ENCODE results near the gene COCH. TPM values are rescaled to one million over a fixed set of nuclear protein-coding genes. Genes with fewer than 3 reads are reported as not detected.
"Not testable (repeated sequence)": the region's sequence is repeated elsewhere in the genome, so short reads cannot be mapped to it uniquely, and the experiment has no call there.

The COCH gene
- polyA plus RNA-seq, 1 donor = 6.9 TPM

- no peak for DNase-seq (ENCODE audit: low read depth)
These were observed 834 bp downstream of the COCH start for GRCh38 chr14:30874999-30875787.

GRCh38 chr14:30875788-30876053, 1.4 kb downstream of the COCH start:
- DNase-seq (ENCODE audit: low read depth) = no peak

- DNase-seq (ENCODE audit: low read depth) = no peak
These were observed 2.3 kb downstream of the COCH start for GRCh38 chr14:30876692-30877091.

GRCh38 chr14:30882431-30882830, 8.1 kb downstream of the COCH start:
- DNase-seq (ENCODE audit: low read depth) = no peak

- no peak for DNase-seq (ENCODE audit: low read depth)
These were observed 9.3 kb downstream of the COCH start for GRCh38 chr14:30883508-30884294.

GRCh38 chr14:30884901-30885300, 10.5 kb downstream of the COCH start:
- DNase-seq (ENCODE audit: low read depth) = no peak

- DNase-seq (ENCODE audit: low read depth) = no peak
These were observed 11.7 kb downstream of the COCH start for GRCh38 chr14:30885840-30886740.

- no peak for DNase-seq (ENCODE audit: low read depth)
These were observed 14.3 kb downstream of the COCH start for GRCh38 chr14:30888480-30889243.

- DNase-seq (ENCODE audit: low read depth) = no peak
These were observed 14.9 kb downstream of the COCH start for GRCh38 chr14:30889244-30889594.

- DNase-seq (ENCODE audit: low read depth) = no peak
These were observed 19.5 kb downstream of the COCH start for GRCh38 chr14:30893819-30894218.

GRCh38 chr14:30894923-30895515, 20.7 kb downstream of the COCH start:
- no peak for DNase-seq (ENCODE audit: low read depth)

GRCh38 chr14:30896435-30896834, 22.1 kb downstream of the COCH start:
- DNase-seq (ENCODE audit: low read depth) = no peak

- not testable (repeated sequence) for DNase-seq (ENCODE audit: low read depth)
These were observed 22.8 kb downstream of the COCH start for GRCh38 chr14:30897121-30897520.

- DNase-seq (ENCODE audit: low read depth) = no peak
These were observed 29.1 kb downstream of the COCH start for GRCh38 chr14:30903285-30904124.

GRCh38 chr14:30906752-30907658, 32.6 kb downstream of the COCH start:
- peak; percentile 13 for DNase-seq (ENCODE audit: low read depth)

- DNase-seq (ENCODE audit: low read depth) = no peak
These were observed 33.3 kb downstream of the COCH start for GRCh38 chr14:30907659-30908057.

- no peak for DNase-seq (ENCODE audit: low read depth)
These were observed 34.5 kb downstream of the COCH start for GRCh38 chr14:30908826-30909225.

- DNase-seq (ENCODE audit: low read depth) = no peak
These were observed 40.5 kb downstream of the COCH start for GRCh38 chr14:30914812-30915211.

- no peak for DNase-seq (ENCODE audit: low read depth)
These were observed 41.2 kb downstream of the COCH start for GRCh38 chr14:30915596-30915995.
